ENCODE data around the gene INTS3.
"Not testable (repeated sequence)": the region's sequence is repeated elsewhere in the genome, so short reads cannot be mapped to it uniquely, and the experiment has no call there.

Gene INTS3

GRCh38 chr1:153698923-153699714 lies 28.7 kb upstream of the INTS3 start:
- no peak for DNase-seq

- DNase-seq: no peak
Observed at GRCh38 chr1:153699768-153700167, 28.1 kb upstream of the INTS3 start.

GRCh38 chr1:153705484-153705883 lies 22.4 kb upstream of the INTS3 start:
- no peak for DNase-seq

GRCh38 chr1:153711026-153711425 lies 16.8 kb upstream of the INTS3 start:
- no peak for DNase-seq

- DNase-seq: not testable (repeated sequence)
Observed at GRCh38 chr1:153716211-153716610, 11.6 kb upstream of the INTS3 start.

GRCh38 chr1:153717330-153717729 lies 10.5 kb upstream of the INTS3 start:
- DNase-seq: no peak

GRCh38 chr1:153723687-153724086 lies 4.2 kb upstream of the INTS3 start:
- DNase-seq: no peak

GRCh38 chr1:153724634-153725033 lies 3.2 kb upstream of the INTS3 start:
- not testable (repeated sequence) for DNase-seq

- peak in 22 of 51 donors; percentile 6 to 48 (median 25) for DNase-seq
Observed at GRCh38 chr1:153728305-153729066, 636 bp downstream of the INTS3 start.

GRCh38 chr1:153730468-153730988 lies 2.7 kb downstream of the INTS3 start:
- DNase-seq: no peak

GRCh38 chr1:153733970-153734369 lies 6.1 kb downstream of the INTS3 start:
- DNase-seq: no peak

- DNase-seq: no peak
Observed at GRCh38 chr1:153734396-153735089, 6.7 kb downstream of the INTS3 start.

- DNase-seq: no peak
Observed at GRCh38 chr1:153735090-153735420, 7.2 kb downstream of the INTS3 start.

- DNase-seq: no peak
Observed at GRCh38 chr1:153741986-153742385, 14.1 kb downstream of the INTS3 start.

GRCh38 chr1:153742411-153743142 lies 14.7 kb downstream of the INTS3 start:
- no peak for DNase-seq

- no peak for DNase-seq
Observed at GRCh38 chr1:153745417-153745816, 17.6 kb downstream of the INTS3 start.

GRCh38 chr1:153746174-153746573 lies 18.3 kb downstream of the INTS3 start:
- no peak for DNase-seq

GRCh38 chr1:153748903-153749302 lies 21.1 kb downstream of the INTS3 start:
- DNase-seq: no peak

- DNase-seq: peak in 45 of 51 donors; percentile 4 to 83 (median 60)
Observed at GRCh38 chr1:153749408-153750005, 21.7 kb downstream of the INTS3 start.

- peak in 1 of 51 donors; percentile 12 for DNase-seq
Observed at GRCh38 chr1:153750026-153750995, 22.5 kb downstream of the INTS3 start.
